Keratinocyte (primary cell): ENCODE data around the gene DUSP8. TPM values are rescaled to one million over a fixed set of nuclear protein-coding genes. Genes with fewer than 3 reads are reported as not detected.

ENCODE experiments used
- DNase-seq: peaks from one replicate; pipeline ENCODE4 v3.0.0-alpha.2; 2011; ENCODE audit warnings: low read depth, missing footprints, low spot score
- FAIRE-seq: peaks from 2 replicates; lab custom pipeline; 2011; peaks lifted over from hg19 to GRCh38; lab: Jason Lieb, UNC
- H2AFZ ChIP-seq: 2 replicates; pipeline ENCODE4 v1.6.0; 2012; ENCODE audit warnings: low read length, control low read depth, inconsistent platforms; ENCODE audit not compliant: control insufficient read depth
- H3K27ac ChIP-seq: 2 replicates; pipeline ENCODE4 v1.5.1; 2011; ENCODE audit warnings: low read length; ENCODE audit not compliant: control insufficient read depth, insufficient read depth
- H3K27me3 ChIP-seq: 3 replicates; pipeline ENCODE4 v1.6.0; 2011; ENCODE audit warnings: low read length; ENCODE audit not compliant: control insufficient read depth, insufficient read depth; ENCODE audit errors: extremely low read depth
- H3K36me3 ChIP-seq, 2 experiments: 2 replicates in 1 of 2; 3 replicates in 1 of 2; pipeline ENCODE4 v1.5.1; 2011; ENCODE audit warnings: low read length in 2 of 2, mild to moderate bottlenecking in 1 of 2; ENCODE audit not compliant: control insufficient read depth in 2 of 2, insufficient read depth in 2 of 2; ENCODE audit errors: extremely low read depth in 1 of 2
- H3K4me1 ChIP-seq: 3 replicates; pipeline ENCODE4 v1.5.1; 2011; ENCODE audit warnings: low read length; ENCODE audit not compliant: control insufficient read depth, insufficient read depth; ENCODE audit errors: extremely low read depth
- H3K4me2 ChIP-seq: 3 replicates; pipeline ENCODE4 v1.6.0; 2011; ENCODE audit warnings: low read depth, low read length; ENCODE audit not compliant: control insufficient read depth, insufficient read depth; ENCODE audit errors: extremely low read depth
- H3K4me3 ChIP-seq, 3 experiments: fragments of 200-600 bp in 1 of 3; sonication (generic) in 1 of 3; 2 replicates in 2 of 3; 3 replicates in 1 of 3; pipeline ENCODE4 v1.5.1; 2011 to 2016; ENCODE audit warnings: low read length in 3 of 3, mild to moderate bottlenecking in 3 of 3, control low read depth in 2 of 3, inconsistent platforms in 1 of 3, low read depth in 1 of 3, mixed read lengths in 1 of 3, mixed run types in 1 of 3, moderate library complexity in 1 of 3; ENCODE audit not compliant: control insufficient read depth in 2 of 3, insufficient read depth in 2 of 3; ENCODE audit errors: extremely low read depth in 1 of 3
- H3K79me2 ChIP-seq: 2 replicates; pipeline ENCODE4 v1.6.0; 2012; ENCODE audit warnings: low read length; ENCODE audit not compliant: control insufficient read depth, insufficient read depth
- H3K9ac ChIP-seq: 3 replicates; pipeline ENCODE4 v1.6.0; 2011; ENCODE audit warnings: low read length; ENCODE audit not compliant: control insufficient read depth, insufficient read depth; ENCODE audit errors: extremely low read depth
- H3K9me1 ChIP-seq: 3 replicates; pipeline ENCODE4 v1.6.0; 2011; ENCODE audit warnings: low read length; ENCODE audit not compliant: control insufficient read depth, insufficient read depth; ENCODE audit errors: extremely low read depth
- H3K9me3 ChIP-seq: 2 replicates; pipeline ENCODE4 v1.5.1; 2012; ENCODE audit warnings: low read depth, low read length; ENCODE audit not compliant: control insufficient read depth
- H4K20me1 ChIP-seq: 3 replicates; pipeline ENCODE4 v1.6.0; 2011; ENCODE audit warnings: low read length; ENCODE audit not compliant: control insufficient read depth, insufficient read depth; ENCODE audit errors: extremely low read depth
- EZH2 ChIP-seq: IDR thresholded peaks from one replicate; pipeline ENCODE4 v1.6.1; 2012; ENCODE audit warnings: inconsistent platforms, mild to moderate bottlenecking, low read length, moderate library complexity
- dilution Hi-C: fragments of 300-500 bp; cut with MboI; formaldehyde crosslinking; loops from one replicate; pipeline ENCODE4 v1.7.0; 2020; ENCODE audit warnings: low sequenced_read_pairs; ENCODE audit not compliant: extremely low pct_ligation_motif_present
- polyA plus RNA-seq, 5 experiments: library from polyadenylated mRNA; depleted of rRNA in 3 of 5; stranded (reverse) in 3 of 5; stranded (forward) in 1 of 5; unstranded in 1 of 5; fragments of >200 nt; gene quantifications; 1 replicate in 1 of 5; 2 replicates in 3 of 5; 3 replicates in 1 of 5; pipeline versions ENCODE4 v1.2.1 to v1.2.3, GENCODE V29; 2011 to 2012; ENCODE audit warnings: missing spikeins in 2 of 5, low read depth in 1 of 5, low replicate concordance in 1 of 5
- TF ChIP-seq, protein P1 (sequence below), 3 experiments: IDR thresholded peaks in 1 of 3; conservative IDR thresholded peaks in 1 of 3; optimal IDR thresholded peaks in 1 of 3; 2 replicates in 2 of 3; 3 replicates in 1 of 3; pipeline versions ENCODE3 to v1.5.1; 2011; ENCODE audit warnings: low read length in 3 of 3, mild to moderate bottlenecking in 3 of 3, moderate library complexity in 2 of 3, control low read depth in 1 of 3, inconsistent platforms in 1 of 3; ENCODE audit not compliant: insufficient read depth in 2 of 3; ENCODE audit errors: extremely low read depth in 1 of 3

Gene DUSP8
- polyA plus RNA-seq, 1 donor (not counting 4 experiments of a cell fraction or from before 2014, with no cell fraction given): 0.58 TPM

DNA sequence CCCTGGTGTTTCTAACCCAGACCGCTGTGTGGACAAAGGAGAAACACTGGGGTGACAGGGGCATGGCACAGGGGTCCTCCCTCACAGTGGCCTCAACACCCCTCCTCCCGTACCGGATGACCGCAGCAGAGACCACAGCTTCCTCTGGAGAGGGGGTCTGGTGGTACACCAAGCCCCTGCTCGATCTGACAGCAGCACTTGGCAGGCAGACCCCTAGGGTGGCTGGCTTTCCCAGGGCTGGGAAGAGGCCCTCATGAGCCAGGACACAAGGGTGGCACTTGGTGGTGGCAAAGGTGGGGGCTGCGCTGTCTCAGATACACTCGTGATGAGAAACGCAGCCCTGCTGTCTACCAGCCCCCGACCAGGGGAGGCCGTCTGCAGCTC, 38.7 kb downstream of the DUSP8 start:
- DNase-seq (no peak), FAIRE-seq (no peak)
- H3K79me2 ChIP-seq: peaks cover 68% of the 10 kb centered on the region
- no peaks in the 10 kb centered on the region for H3K9me3 ChIP-seq
- peaks cover 66% of the 10 kb centered on the region for H3K4me1 ChIP-seq
- no peak overlapping the region for H3K4me3 ChIP-seq
- TF ChIP-seq, protein P1, sequence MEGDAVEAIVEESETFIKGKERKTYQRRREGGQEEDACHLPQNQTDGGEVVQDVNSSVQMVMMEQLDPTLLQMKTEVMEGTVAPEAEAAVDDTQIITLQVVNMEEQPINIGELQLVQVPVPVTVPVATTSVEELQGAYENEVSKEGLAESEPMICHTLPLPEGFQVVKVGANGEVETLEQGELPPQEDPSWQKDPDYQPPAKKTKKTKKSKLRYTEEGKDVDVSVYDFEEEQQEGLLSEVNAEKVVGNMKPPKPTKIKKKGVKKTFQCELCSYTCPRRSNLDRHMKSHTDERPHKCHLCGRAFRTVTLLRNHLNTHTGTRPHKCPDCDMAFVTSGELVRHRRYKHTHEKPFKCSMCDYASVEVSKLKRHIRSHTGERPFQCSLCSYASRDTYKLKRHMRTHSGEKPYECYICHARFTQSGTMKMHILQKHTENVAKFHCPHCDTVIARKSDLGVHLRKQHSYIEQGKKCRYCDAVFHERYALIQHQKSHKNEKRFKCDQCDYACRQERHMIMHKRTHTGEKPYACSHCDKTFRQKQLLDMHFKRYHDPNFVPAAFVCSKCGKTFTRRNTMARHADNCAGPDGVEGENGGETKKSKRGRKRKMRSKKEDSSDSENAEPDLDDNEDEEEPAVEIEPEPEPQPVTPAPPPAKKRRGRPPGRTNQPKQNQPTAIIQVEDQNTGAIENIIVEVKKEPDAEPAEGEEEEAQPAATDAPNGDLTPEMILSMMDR (optimal IDR thresholded peaks at IDR 0.05 in 1 of 3, IDR thresholded peaks at IDR 0.05 in 1 of 3, conservative IDR thresholded peaks at IDR 0.05 in 1 of 3; ENCODE audit: extremely low read depth in 1 of 3, insufficient read depth in 2 of 3, low read length in 3 of 3): no peak
- no peak for TF ChIP-seq EZH2
- H4K20me1 ChIP-seq: peaks cover 35% of the 10 kb centered on the region
- dilution Hi-C loops: loop anchor here (10.0 kb wide), 1 partner anchor 101 kb away; no protein-coding TSS in a partner anchor
- peak overlapping the region; percentile 58 for H3K4me2 ChIP-seq
- peak overlapping the region; percentile 74 for H3K9ac ChIP-seq
- no peak overlapping the region for H2AFZ ChIP-seq
- H3K9me1 ChIP-seq: peaks cover 34% of the 10 kb centered on the region
- no peaks in the 10 kb centered on the region for H3K27me3 ChIP-seq
- peaks cover 3 to 4% of the 10 kb centered on the region in 2 experiments for H3K36me3 ChIP-seq
- peak overlapping the region; percentile 86 for H3K27ac ChIP-seq

DNA sequence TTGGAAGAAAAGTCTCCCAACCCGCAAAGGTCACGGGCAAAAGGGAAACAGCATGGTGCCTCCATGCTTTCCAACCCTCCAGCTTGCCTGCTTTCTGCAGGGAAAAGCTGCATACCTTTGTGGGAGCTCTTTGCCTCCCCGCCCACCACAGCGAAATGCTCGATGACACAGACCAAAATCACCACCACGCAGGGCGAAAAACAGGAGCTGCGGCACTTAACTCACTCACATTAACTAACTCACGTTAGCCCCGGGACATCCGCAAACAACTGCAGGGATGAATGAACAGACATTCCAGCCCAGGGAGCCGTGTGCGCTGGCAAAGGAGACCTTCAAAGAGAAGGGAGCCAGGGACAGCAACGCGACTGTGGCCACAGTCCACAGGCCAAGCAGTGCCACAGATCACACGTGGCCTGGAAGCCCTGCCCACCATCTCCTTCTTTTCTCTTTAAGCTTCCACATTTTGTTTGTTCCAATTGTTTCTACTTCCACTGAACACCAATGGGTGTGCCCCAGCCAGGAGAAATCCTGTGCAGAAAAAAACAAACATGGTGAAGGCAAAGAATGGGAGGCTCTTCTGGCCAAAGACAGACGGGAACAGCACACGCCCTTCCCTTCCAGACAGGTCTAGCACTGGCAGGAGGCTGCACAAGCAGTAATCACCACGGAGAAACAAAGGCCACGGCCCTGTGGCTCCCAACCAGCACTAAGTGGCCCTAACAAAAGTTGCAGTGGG, 39.3 kb downstream of the DUSP8 start:
- dilution Hi-C loops: loop anchor here (10.0 kb wide), 1 partner anchor 102 kb away; no protein-coding TSS in a partner anchor
- Histone ChIP-seq H3K27ac (peak overlapping the region; percentile 86), H2AFZ (no peak overlapping the region), H3K9me3 (no peaks in the 10 kb centered on the region), H3K4me3 (peak overlapping the region in 1 of 3 experiments; percentile 15), H3K79me2 (peaks cover 74% of the 10 kb centered on the region), H3K9me1 (peaks cover 34% of the 10 kb centered on the region), H3K27me3 (no peaks in the 10 kb centered on the region), H4K20me1 (peaks cover 35% of the 10 kb centered on the region), H3K4me2 (peak overlapping the region; percentile 58), H3K4me1 (peaks cover 66% of the 10 kb centered on the region), H3K36me3 (peaks cover 3 to 4% of the 10 kb centered on the region in 2 experiments), H3K9ac (peak overlapping the region; percentile 74)
- no peak for TF ChIP-seq EZH2
- TF ChIP-seq, protein P1 (optimal IDR thresholded peaks at IDR 0.05 in 1 of 3, IDR thresholded peaks at IDR 0.05 in 1 of 3, conservative IDR thresholded peaks at IDR 0.05 in 1 of 3; ENCODE audit: extremely low read depth in 1 of 3, insufficient read depth in 2 of 3, low read length in 3 of 3): no peak
- DNase-seq (peak; percentile 69), FAIRE-seq (peak; percentile 75)
